Suppressor macrophage (primary cell): ENCODE results near the gene TRPM2.
"Not testable (repeated sequence)": the region's sequence is repeated elsewhere in the genome, so short reads cannot be mapped to it uniquely, and the experiment has no call there.

ENCODE experiments used
- DNase-seq, 4 experiments: peaks; one replicate each; pipeline ENCODE4 v3.0.0-alpha.2; 2020 to 2022

Gene TRPM2

DNA sequence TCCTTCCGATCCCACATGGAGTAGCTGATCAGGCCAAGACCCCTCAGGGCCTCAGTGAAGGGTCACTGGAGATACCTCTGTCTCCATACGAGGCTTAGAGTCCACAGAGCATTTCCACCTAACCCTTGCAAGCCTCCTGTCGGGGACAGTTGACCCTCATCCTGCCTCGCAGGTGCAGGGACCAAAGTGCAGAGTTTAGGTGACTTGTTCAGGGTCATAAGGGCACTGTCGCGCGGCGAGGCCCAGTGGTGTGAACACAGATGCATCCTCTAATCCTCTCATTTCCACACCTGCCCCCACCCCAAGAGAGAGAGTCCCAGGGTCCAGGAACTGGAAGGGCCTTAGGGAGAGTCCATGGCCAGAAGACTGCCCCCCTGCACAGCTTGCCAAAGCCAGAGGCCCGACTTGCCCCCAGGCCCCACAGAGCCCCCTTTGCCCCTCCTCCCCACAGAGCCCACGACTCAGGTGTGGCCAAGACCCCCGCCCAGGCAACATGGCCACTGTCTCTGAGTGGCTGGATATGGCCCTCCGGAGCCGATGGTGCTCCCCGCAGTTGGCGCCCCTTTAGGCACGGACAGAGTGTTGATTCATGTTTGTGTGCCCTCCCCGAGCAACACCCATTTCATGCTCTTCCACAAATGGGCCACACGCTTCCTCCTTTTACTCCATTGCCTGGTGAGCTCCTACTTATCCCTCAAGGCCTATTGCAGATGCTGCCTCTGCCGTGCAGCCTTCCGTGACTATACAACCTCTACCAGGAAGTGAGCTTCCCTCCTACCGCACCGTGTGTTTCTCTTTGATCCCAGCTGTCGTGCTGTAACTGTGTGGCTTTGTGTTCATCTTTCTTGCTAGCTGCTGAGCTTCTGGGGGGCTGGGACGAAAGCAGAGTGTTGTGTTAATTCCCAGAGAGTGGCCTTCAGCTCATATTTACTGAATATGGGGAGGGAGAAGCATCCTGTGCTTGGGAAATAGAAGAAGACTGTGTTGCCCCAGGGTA is 1.7 kb downstream of the TRPM2 start:
- peak in 3 of 4 experiments; percentile 38 to 63 (median 58) for DNase-seq

DNA sequence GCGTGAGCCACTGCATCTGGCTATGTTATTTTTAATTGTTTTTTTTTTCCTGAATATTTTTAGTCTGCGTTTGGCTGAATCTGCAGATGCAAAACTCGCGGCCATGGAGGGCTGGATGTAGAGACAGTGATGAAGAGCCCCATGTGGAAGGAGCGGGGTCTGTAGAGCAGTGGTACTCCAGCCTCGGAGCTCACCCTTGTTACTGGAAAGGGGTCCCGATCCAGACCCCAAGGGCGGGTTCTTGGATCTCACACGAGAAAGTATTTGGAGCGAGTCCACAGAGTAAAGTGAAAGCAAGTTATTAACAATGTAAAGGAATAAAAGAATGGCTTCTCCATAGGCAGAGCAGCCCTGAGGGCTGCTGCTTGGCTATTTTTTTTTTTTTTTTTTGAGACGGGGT is 2.7 kb downstream of the TRPM2 start:
- no peak for DNase-seq

DNA sequence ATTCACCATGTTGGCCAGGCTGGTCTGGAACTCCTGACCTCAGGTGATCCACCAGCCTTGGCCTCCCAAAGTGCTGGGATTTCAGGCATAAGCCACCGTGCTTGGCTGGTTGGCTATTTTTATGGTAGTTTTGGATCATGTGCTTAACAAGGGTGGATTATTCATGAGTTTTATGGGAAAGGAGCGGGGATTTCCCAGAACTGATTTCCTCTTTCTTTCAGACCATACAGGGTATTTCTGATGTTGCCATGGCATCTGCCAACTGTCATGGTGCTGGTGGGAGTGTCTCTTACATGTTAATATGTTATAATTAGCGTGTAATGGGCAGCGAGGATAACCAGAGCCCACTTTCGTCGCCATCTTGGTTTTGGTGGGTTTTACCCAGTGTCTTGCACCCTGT is 3.2 kb downstream of the TRPM2 start:
- DNase-seq = peak; percentile 60 to 82 (median 77)

DNA sequence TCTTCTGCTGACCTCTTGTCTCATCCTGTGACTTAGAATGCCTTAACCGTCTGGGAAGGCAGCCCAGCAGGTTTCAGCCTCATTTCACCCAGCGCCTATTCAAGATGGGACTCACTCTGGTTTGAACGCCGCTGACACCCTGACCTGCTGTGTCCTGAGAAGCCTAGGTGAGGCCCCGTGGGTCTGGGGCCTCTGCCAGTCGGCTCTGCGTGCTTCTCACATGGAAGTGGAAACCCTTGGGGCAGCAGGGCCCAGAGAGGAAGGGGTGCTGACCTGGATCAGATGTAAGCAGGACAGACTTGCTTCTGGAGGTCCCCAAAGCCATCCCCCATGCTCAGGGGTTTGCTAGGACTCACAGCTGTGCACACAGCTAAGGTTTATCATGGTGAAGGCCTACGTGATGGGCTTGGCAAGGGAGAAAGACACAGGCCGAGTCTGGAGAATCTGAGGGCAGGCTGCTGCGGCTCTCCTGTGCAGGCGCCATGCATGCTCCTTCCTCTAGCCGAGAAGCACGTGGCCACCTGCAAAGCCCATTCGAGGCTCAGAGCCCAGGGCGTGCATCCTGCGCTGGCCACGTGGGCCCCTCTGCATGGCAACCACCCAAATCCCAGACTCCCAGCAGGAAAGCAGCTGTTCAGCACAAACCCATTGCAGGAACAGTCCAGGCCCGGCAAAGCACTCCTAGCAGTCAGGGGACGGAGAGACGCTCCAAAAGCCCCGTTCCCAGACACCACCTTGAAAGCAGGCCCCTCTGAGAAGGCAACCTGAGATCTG is 3.8 kb downstream of the TRPM2 start:
- DNase-seq = no peak

DNA sequence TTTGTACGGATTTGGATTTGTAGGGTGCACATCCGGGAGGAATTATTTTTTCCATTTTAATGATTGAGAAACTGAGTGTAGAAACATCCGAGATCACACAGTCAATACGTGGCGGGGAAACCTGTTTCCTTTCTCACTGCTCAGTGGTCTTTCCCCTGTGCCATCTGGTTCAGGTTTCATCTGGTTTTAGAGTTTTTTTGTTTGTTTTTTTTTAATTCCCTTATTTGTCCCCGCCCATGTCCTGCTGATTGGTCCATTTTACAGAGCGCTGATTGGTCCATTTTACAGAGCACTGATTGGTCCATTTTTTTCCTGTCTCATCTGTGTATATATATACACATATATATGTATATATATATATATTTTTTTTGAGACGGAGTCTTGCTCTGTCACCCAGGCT is 6.0 kb downstream of the TRPM2 start:
- no peak for DNase-seq

DNA sequence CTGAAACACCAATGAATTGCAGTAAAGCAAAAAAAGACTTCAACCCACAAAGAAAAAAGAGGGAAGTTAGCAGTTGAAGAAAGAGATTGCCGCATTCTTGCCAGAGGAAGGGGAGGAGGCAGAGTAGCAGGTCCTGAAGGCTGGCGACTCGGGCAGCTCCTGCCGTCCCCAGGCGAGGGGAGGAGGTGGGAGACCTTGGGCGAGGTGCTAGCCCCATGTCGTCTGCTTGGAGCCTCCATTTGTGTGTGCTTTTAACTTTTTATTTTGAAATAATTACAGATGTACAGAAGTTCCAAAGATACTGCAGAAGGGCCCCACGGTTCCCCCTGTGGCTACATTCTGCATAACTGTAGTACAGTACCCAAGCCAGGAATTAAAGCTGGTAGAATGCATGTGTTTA is 6.7 kb downstream of the TRPM2 start:
- peak; percentile 44 to 78 (median 76) for DNase-seq

DNA sequence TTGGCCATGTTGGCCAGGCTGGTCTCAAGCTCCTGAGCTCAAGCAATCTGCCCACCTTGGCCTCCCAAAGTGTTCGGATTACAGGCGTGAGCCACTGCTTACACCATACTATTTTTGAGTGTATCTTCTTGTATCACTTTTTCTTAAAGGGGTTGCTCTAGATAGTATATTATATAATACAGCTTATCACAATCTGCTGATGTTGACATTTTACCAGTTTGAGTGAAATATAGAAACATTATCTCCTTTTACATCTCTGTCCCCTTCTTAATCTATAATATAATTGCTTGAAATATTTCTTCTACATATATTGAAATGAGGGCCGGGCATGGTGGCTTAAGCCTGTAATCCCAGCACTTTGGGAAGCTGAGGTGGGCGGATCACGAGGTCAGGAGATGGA is 8.5 kb downstream of the TRPM2 start:
- not testable (repeated sequence) for DNase-seq

DNA sequence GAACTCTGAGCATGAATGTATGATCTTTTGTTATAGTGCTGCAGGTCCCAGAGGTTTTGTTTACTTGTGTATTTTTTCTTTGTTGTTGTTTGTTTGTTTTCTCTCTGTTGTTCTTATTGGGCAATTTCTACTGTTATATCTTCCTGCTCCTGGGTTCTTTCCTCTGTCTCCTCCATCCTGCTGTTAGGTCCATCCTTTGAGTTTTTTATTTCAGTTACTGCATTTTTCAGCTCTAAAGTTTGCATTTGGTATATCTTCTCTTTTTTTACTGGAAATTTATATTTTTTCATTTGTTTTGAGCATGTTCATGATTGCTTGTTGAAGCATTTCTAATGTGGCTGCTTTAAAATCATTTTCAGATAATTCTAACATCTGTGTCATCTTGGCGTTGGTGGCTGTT is 9.9 kb downstream of the TRPM2 start:
- DNase-seq = no peak

DNA sequence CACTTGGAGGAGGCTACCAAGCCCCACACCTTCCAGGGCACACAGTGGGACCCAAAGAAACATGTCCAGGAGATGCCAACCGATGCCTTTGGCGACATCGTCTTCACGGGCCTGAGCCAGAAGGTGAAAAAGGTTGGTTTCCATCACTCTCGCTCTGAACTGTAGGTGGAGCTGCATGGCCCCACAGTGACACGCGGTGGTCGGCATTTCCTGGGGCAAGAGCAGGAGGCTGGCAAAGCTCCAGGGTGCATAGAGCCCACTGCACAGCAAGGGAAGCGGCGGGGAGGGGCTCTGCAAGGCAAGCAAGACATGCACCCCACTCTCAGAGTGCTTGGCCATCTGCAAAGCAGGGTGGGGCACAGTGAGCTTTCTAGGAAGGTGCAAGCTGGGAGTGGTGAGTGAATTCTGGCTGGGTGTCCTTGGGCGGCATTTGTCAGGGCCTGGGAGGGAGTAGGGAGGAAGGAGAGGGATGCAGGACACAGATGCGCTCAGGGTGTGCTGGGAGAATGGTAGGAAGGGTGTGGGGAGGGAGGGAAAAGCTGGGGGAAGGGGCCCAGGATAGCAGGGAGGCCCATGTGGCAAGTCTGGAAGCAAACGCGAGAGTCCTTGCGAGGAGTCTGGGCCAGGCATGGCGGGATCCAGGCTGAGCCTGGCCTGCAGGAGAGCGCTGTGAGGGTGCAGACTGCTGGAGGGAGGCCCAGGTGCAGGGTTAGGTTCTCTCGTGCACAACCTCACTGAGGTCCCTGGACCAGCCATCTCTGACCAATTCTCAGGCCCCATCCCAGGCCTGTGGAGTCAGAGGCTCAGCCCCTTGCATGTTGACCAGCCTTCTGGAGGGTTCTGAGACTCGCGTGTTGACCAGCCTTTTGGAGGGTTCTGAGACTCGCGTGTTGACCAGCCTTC is 11.0 kb downstream of the TRPM2 start:
- DNase-seq = no peak

DNA sequence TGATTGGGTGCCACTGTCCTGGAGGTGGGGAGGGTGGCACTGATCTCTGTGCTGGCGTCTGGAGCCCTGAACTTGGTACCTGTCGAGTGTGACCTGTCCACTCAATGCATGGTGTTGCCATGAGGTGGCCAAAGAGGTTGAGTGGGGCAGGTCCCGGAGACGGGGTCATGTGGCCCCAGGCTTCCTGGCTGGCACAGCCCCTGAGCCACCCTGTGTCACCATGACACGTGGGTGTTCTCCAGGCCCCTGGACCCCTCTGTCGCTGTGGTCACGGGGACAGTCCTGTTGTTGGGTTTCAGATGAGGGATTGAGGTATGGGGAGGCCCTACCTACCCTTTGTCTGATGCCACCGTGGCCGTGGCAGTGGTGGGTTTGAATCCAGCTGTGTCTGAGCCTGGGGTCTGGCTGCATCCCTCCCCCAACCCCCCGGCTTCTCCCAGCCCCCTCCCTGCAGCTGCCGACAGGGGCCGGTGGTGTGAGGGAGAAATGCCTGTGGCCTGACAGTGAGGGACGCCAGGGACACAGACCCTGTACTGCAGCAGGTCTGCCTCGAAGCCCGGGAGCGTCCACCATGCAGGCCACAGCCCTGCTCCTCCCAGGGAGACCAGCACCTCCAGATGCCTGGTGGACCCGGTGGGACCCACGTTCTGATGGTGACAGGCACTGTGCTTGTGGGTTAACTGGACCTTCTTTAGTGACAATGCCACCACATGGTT is 12.0 kb downstream of the TRPM2 start:
- no peak for DNase-seq

DNA sequence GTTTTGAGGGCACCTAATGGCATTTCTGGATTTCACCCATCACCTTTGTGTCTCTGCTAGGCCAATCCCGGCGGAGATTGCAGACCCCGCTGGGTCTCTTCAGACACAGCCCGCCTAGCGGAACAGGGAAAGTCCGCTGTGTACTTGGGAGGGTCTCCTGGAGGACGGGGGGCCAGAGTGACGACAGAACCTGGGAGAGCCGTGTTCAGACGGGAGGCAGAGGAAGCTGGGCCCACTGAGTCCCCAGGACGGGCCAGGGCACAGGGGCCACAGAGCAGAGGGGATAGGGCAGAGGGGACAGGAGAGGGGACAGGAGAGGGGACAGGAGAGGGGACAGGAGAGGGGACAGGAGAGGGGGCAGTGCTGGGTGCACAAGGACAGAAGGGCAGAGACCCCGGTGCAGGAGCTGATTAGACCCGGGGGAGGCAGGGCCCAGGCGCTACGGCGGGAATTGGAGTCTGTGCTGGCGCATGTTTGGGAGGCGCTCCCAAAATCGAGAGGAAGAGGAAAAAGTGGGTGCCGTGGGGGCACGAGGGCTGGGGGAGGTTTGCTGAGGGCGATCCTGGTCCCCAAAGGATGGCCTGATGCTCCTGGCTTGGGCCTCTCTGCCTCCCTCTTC is 12.7 kb downstream of the TRPM2 start:
- DNase-seq = no peak

DNA sequence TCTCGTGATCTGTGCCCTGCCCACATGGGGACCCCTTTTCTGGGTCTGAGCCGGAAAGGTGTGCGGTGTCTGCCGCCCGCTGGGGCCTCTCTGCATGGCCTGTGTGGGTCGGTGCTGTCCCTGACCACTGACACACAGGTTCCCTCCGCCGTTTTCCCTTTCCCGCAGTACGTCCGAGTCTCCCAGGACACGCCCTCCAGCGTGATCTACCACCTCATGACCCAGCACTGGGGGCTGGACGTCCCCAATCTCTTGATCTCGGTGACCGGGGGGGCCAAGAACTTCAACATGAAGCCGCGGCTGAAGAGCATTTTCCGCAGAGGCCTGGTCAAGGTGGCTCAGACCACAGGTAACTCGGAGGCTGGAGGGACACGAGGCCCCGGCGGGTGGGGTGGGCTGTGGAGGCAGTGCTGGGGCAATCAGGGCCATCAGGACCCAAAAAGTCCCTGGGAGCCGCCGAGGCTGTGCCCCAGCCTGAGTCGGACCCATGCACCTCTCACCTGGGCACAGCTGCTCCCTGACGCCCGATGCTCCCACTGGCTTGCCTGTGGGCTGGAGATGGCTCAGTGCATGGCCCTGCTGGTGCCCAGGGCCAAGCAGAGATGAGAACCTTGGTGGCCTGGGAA is 13.3 kb downstream of the TRPM2 start:
- no peak for DNase-seq

DNA sequence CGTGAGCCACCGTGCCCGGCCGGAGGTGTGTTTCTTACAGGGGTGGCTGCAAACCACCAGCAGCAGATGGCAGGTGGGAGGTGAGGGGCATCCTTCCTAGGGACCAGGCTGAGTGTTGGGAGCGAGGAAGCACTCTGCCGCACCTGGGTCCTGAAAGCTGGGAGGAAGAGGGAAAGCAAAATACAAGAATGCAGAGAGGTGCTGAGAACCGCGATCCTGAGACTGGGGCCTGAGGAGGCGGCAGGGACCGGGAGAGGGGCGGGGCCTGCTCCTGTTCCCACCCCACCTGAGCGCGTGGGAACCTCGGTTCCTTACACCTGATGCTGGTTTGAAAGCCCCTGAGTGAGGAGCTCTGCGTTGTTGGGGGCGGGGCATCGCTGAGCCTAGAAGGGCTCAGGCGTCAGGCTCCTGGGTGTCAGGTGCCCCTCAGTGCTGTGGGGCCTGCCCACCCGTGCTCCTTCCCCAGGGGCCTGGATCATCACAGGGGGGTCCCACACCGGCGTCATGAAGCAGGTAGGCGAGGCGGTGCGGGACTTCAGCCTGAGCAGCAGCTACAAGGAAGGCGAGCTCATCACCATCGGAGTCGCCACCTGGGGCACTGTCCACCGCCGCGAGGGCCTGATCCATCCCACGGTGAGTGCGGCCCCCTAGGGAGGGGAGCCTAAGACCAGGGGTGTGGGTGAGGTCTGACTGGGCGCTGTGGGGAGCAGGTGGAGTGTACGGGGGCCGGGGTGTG is 15.5 kb downstream of the TRPM2 start:
- no peak for DNase-seq

DNA sequence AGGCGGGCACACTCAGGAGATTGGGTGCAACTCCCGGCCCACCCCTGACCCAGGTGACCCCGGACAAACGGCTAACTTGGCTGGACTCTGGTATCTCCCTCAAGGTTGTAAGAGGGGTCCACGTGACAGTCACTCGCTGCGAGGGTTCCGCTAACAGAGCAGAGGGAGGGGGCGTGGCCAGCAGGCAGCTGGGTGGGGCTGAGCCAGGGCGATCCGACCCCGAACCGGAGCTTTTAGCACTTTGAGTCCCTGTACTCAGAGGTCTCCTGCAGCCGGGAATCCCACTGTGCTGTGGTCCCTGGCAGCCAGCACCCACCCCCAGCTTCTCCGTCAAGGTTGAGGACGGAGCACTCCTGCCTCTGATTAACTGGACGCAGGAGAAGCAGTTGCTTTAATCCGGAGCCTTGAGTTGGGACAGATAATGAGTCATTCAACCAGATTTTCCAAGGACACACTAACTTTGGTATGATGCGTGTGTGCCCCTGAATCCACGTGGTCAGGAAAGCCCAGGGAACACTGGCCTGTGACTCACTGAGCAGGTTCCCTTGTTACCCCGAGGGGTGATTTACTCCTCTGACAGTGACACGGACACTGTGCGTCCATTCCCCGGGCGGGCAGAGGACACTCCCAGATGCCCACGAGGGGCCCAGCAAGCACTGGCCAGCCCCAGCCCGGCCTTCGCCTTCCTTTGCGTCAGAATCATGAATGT is 16.8 kb downstream of the TRPM2 start:
- DNase-seq = peak in 3 of 4 experiments; percentile 26 to 58 (median 50)

DNA sequence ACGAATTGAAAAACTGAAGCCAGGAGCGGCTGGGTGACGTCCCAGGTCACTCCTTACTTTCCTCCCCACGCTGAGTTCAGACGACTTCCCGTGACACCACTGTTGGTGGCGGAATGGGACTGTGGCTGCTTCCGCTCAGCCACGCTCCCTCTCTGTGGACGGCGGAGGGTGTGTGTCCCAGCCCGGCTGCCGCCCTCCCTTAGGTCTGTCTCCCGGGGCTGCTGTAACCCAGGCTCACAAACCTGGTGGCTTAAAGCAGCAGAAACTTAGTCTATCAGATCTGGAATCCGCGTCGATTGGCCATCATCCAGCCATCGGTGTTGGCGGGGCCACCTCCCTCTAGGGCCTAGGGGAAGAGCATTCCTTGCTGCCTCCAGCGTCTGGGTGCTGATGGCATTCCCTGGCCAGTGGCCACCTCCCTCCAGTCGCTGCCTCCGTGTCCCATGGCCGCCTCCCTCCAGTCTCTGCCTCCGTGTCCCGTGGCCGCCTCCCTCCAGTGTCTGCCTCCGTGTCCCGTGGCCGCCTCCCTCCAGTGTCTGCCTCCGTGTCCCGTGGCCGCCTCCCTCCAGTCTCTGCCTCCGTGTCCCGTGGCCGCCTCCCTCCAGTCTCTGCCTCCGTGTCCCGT is 17.5 kb downstream of the TRPM2 start:
- DNase-seq = no peak

DNA sequence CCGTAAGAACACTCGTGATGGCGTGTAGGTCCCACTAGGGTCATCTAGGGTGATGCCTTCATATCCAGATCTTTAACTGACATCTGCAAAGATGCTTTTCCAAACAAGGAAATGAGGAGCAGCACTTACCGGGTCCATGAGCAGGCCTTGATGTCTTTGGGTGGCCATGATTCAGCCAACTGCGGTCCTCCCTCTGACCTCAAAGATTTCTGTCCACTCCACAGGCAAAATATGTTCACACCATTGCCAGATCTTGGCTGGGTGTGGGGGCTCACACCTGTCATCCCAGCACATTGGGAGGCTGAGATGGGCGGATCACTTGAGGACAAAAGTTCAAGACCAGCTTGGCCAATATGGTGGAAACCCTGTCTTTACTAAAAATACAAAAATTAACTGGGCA is 18.2 kb downstream of the TRPM2 start:
- no peak for DNase-seq

DNA sequence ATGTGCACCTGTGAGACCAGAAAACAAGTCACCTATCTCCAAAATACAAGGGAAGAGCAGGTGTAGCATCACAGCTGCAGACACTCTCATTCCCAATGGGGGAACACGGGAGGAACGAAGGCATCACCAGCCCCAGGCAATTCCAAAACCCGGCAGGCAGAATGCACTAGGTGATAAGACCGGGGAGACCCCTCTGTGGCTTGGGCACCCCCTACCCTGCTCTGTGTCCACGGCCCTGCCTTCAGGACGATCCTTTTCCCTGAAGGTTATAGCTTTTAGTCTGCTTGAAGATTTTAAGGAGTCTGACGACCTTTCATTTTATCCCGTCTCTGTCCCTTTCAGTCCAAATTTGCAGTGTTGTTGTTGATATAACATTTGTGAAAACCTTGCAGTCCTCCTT is 19.2 kb downstream of the TRPM2 start:
- no peak for DNase-seq

DNA sequence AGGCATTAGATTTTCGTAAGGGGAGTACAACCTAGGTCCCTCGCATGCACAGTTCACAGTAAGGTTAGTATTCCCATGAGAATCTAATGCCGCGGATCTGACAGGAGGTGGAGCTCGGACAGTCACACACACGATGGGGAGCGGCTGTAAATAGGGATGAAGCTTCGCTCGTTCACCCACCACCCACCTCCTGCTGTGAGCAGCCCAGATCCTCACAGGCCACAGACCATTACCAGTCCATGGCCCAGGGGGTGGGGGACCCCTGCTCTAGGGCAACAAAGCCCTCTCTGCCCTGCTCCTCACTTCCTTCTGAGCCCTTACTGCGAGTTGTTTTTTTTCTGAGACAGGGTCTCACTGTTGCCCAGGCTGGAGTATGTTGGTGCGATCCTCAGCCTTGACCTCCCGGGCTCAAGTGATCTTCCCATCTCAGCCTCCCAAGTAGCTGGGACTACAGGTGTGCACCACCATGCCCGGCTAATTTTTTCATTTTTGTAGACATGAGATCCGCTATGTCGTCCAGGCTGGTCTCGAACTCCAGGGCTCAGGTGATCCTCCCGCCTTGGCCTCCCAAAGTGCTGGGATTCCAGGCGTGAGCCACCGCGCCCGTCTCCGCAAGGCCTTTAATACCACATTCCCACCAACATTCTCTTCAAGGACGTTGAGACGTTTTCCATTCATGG is 21.3 kb downstream of the TRPM2 start:
- DNase-seq = no peak
